Esophagus muscularis mucosa (tissue), 4 donors: ENCODE data around the gene NR2F6.

Experiments
- CTCF ChIP-seq, 3 experiments: fragments of 200-600 bp in 2 of 3; fragments of 450-650 bp in 1 of 3; sonication (generic) in 2 of 3; IDR thresholded peaks; one replicate each; pipeline ENCODE4 v1.5.1; 2017 to 2019; ENCODE audit warnings: antibody characterized with exemption in 3 of 3, mild to moderate bottlenecking in 2 of 3, moderate library complexity in 1 of 3
- EP300 ChIP-seq: sonication (generic); formaldehyde crosslinking; IDR thresholded peaks from one replicate; pipeline ENCODE4 v1.6.1; 2017; ENCODE audit warnings: antibody characterized with exemption
- POLR2A ChIP-seq: fragments of 450-650 bp; IDR thresholded peaks from one replicate; pipeline ENCODE4 v1.6.1; 2017; ENCODE audit warnings: antibody characterized with exemption, moderate library complexity, mild to moderate bottlenecking, low read depth
- POLR2AphosphoS5 ChIP-seq, 2 donors: sonication (generic); formaldehyde crosslinking; IDR thresholded peaks; one replicate each; pipeline ENCODE4 v1.6.1; 2017; ENCODE audit warnings: antibody characterized with exemption in 2 of 2

- TF ChIP-seq CTCF (IDR thresholded peaks at IDR 0.05) (no peak), EP300 (no peak), POLR2A (no peak), POLR2AphosphoS5 (IDR thresholded peaks at IDR 0.05) (no peak)
These were observed 8.7 kb downstream of the NR2F6 start for GRCh38 chr19:17236811-17237543.
